Gastroesophageal sphincter (tissue), 4 donors: ENCODE data around the gene RXRA. TPM values are rescaled to one million over a fixed set of nuclear protein-coding genes. Genes with fewer than 3 reads are reported as not detected.
A peak's percentile ranks its signal among the peaks of the same experiment; 100 is the strongest.

Experiments used
- ATAC-seq: fragments of 150-250 bp; one replicate; pipeline ENCODE4 v1.9.1; 2016; ENCODE audit warnings: mild to moderate bottlenecking, moderate library complexity
- H3K27ac ChIP-seq, 4 donors: fragments of 200-600 bp; sonication (generic) in 3 of 4; 1 replicate in 3 of 4; 2 replicates in 1 of 4; pipeline ENCODE4 v1.5.1; 2016 to 2019
- H3K27me3 ChIP-seq: fragments of 200-600 bp; sonication (generic); one replicate; pipeline ENCODE4 v1.5.1; 2019
- H3K36me3 ChIP-seq, 2 donors: fragments of 200-600 bp; sonication (generic); one replicate each; pipeline ENCODE4 v1.5.1; 2019; ENCODE audit warnings: control low read depth in 1 of 2
- H3K4me1 ChIP-seq, 3 donors: fragments of 200-600 bp; sonication (generic); 1 replicate in 2 of 3; 2 replicates in 1 of 3; pipeline ENCODE4 v1.5.1; 2016 to 2019; ENCODE audit warnings: control low read depth in 2 of 3
- H3K4me3 ChIP-seq, 2 donors: fragments of 200-600 bp; sonication (generic); one replicate each; pipeline ENCODE4 v1.5.1; 2019; ENCODE audit warnings: mild to moderate bottlenecking in 1 of 2, moderate library complexity in 1 of 2
- H3K9me3 ChIP-seq, 3 donors: fragments of 200-600 bp; sonication (generic); one replicate each; pipeline ENCODE4 v1.5.1; 2017 to 2019; ENCODE audit warnings: control low read depth in 2 of 3
- CTCF ChIP-seq, 4 experiments: fragments of 200-600 bp in 2 of 4; fragments of 450-650 bp in 2 of 4; sonication (generic) in 1 of 4; IDR thresholded peaks; one replicate each; pipeline ENCODE4 v1.5.1; 2017 to 2019; ENCODE audit warnings: antibody characterized with exemption in 4 of 4, mild to moderate bottlenecking in 2 of 4, moderate library complexity in 2 of 4
- EP300 ChIP-seq: sonication (generic); formaldehyde crosslinking; IDR thresholded peaks from one replicate; pipeline ENCODE4 v1.6.1; 2017; ENCODE audit warnings: antibody characterized with exemption, mild to moderate bottlenecking
- POLR2A ChIP-seq, 2 donors: fragments of 450-650 bp; IDR thresholded peaks; one replicate each; pipeline ENCODE4 v1.6.1; 2017; ENCODE audit warnings: antibody characterized with exemption in 2 of 2, mild to moderate bottlenecking in 2 of 2, moderate library complexity in 1 of 2
- POLR2AphosphoS5 ChIP-seq: sonication (generic); formaldehyde crosslinking; IDR thresholded peaks from one replicate; pipeline ENCODE4 v1.6.1; 2017; ENCODE audit warnings: antibody characterized with exemption
- WGBS, 2 donors: methylation state at CpG; one replicate each; pipeline ENCODE4 v1.1.5; 2018; ENCODE audit warnings: low coverage in 1 of 2; 5-methylcytosine and 5-hydroxymethylcytosine counted together
- total RNA-seq, 4 donors: library from RNA; depleted of rRNA; stranded (reverse); fragments of >200 nt; gene quantifications; one replicate each; pipeline ENCODE4 v1.1.0, GENCODE V29; 2016

The RXRA gene
- total RNA-seq, 4 donors from 2014 or later = 45.1 to 78.9 (median 55.3) TPM

DNA sequence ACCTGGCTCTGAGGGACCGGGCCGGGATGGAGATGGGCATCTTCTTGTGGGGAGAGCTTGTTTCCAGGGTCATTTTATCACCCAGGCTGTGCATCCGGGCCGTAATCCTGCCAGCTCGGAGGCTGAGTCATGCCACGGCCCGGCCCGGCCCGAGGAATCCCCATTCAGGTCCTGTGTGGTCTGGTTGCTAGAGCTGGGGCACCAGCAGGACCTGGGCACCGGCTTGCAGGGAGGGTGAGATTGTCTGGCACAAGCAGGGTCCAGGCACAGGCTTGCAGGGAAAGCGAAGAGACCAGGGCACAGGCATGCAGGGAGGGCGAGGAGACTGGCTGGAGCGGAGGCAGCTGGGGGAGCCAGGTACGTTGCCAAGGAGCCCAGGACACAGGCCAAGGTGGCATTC, 106.8 kb downstream of the RXRA start:
- Histone ChIP-seq H3K27ac (peak overlapping the region in 3 of 4 donors; percentile 86 to 94 (median 93)), H3K9me3 (no peaks in the 10 kb centered on the region), H3K4me3 (no peak overlapping the region), H3K36me3 (peaks cover 0 to 70% of the 10 kb centered on the region in 2 donors), H3K4me1 (peaks cover 5 to 80% (median 65%) of the 10 kb centered on the region in 3 donors), H3K27me3 (no peaks in the 10 kb centered on the region)
- ATAC-seq = peak; percentile 29
- TF ChIP-seq CTCF (IDR thresholded peaks at IDR 0.05) (no peak), POLR2AphosphoS5 (peak; percentile 29)
- 52% methylated on average over 3 of the region's 14 CpGs; no CpG with 5 or more reads in 1 of the 2 donors for WGBS, 2 donors

DNA sequence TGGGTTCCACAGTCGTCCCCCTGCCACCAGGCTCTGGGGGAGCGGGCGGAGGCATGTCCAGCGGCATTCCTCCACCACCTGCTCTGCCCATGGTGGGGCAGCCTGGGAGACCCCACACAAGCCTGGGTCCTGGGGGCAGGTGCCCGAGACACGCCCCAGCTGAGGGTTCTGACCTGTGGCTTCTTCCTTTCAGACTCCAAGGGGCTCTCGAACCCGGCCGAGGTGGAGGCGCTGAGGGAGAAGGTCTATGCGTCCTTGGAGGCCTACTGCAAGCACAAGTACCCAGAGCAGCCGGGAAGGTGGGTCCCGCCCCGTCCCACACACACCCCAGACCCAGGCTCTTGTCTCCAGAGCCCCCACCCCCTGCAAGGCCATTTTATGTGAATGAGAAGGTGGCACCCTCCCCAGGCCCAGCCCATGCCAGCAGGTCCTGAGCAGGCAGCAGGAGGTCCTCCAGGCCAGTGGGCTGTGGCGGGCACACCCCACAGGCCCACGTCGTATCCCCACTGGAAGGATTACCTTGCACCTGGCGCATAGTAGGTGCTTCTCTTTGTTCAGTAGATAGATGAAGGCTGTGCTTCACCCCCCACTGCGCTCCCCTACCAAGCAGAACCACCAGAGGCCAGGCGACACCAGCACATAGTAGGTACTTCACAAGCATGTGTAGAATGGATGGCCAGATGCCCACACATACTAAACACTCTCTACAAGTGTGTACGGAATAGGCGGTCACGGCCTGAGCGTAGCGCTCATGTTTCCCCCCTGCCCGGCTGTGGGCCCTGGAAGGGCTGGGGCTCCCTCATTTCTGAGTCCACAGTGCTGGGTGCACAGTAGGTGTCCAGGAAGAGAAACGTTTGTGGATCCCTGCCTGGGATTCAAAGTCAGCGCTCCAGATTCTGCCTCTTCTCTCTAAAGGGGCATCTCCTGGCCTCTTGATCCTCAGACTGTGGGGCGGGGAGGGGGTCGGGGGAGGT, 107.9 kb downstream of the RXRA start:
- WGBS, 2 donors = 46 to 75% methylated on average over 2 to 5 of the region's 30 CpGs
- H3K4me1 ChIP-seq = peaks cover 5 to 91% (median 70%) of the 10 kb centered on the region in 3 donors
- peaks cover 0 to 61% of the 10 kb centered on the region in 2 donors for H3K36me3 ChIP-seq
- peak overlapping the region; percentile 75 to 94 (median 90) for H3K27ac ChIP-seq
- H3K9me3 ChIP-seq = no peaks in the 10 kb centered on the region
- TF ChIP-seq CTCF (IDR thresholded peaks at IDR 0.05) (peak in 1 of 4 experiments; percentile 4), POLR2A (IDR thresholded peaks at IDR 0.05) (no peak)
- peak; percentile 6 for ATAC-seq
- H3K27me3 ChIP-seq = no peaks in the 10 kb centered on the region
- peak overlapping the region in 1 of 2 donors; percentile 26 for H3K4me3 ChIP-seq

DNA sequence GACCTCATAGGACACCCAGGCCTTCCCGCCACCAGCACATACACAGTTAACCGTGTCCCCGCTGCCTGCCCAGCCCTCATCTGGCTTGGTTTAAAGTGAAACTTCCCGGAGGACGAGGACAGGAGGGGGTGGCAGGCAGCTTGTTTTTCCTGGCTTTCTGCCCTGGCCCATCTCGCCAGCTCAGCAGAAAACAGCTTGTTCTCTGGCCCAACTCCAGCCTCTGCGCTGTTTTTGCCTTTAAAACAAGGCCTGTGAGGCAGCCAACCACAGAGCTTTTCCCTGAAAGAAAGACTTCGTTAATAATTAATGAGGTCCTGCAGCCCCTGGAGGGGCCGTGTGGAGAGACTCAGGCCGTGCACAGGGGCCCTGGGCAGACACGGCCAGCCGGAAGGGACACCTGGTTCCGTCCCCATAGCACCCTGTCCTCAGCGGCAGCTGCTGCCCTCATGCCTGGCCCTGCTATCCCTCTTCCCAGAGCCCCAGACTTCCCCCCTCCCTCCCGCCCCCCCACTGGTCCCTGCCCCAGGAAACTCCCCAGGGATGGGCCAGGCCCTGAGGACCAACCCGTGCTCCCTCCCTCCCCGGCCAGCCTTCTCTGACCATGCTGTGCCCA, 108.7 kb downstream of the RXRA start:
- WGBS, 2 donors = 0% methylated on average over 1 to 2 of the region's 17 CpGs
- Histone ChIP-seq H3K27ac (peak overlapping the region; percentile 75 to 94 (median 90)), H3K4me3 (peak overlapping the region in 1 of 2 donors; percentile 26), H3K4me1 (peaks cover 5 to 97% (median 70%) of the 10 kb centered on the region in 3 donors), H3K27me3 (no peaks in the 10 kb centered on the region), H3K36me3 (peaks cover 0 to 58% of the 10 kb centered on the region in 2 donors), H3K9me3 (no peaks in the 10 kb centered on the region)
- peak; percentile 86 for ATAC-seq
- TF ChIP-seq POLR2A (IDR thresholded peaks at IDR 0.05) = no peak
- peak; percentile 96 for TF ChIP-seq POLR2AphosphoS5
- no peak for TF ChIP-seq EP300
- peak in 2 of 4 experiments; percentile 7 to 13 for TF ChIP-seq CTCF (IDR thresholded peaks at IDR 0.05)

DNA sequence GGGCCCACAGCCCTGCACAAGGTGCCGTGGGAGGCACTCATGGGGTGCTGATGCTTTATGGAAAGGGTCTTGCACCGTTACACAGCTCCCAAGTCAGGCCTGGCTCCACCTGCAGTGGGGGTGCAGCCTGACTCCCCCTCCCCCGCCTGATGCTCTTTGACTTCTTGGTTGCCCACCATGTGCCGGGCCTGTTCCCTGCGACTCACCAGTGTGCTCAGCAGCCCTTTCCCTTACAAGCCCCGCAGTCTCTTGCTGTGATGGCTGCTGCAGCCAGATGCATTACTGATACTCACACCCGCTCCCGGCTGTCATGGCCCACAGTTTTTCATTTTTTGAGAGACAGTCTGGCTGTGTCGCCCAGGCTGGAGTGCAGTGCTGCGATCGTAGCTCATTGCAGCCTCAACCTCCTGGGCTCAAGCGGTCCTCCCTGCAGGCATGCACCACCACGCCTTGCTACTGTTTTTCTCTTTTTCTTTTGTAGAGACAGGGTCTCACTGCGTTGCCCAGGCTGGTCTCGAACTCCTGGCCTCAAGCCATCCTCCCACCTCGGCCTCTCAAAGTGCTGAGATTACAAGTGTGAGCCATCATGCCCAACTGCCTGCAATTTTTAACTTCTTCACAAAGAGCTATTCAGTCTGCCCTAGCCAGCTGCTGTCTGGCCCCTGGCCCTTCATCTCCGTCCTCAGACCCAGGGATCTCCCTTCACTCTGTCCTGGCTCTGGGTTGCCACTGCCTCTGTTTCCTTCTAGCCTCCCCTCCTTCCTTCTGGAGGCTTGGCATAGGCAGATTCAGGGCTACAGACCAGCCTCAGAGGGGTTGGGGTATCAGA, 109.5 kb downstream of the RXRA start:
- H3K9me3 ChIP-seq = no peaks in the 10 kb centered on the region
- peak overlapping the region; percentile 58 to 94 (median 90) for H3K27ac ChIP-seq
- peak overlapping the region in 1 of 2 donors; percentile 26 for H3K4me3 ChIP-seq
- no peak for TF ChIP-seq EP300
- TF ChIP-seq POLR2AphosphoS5 = no peak
- TF ChIP-seq POLR2A (IDR thresholded peaks at IDR 0.05) = no peak
- TF ChIP-seq CTCF (IDR thresholded peaks at IDR 0.05) = no peak
- 18 to 24% methylated on average over 8 to 12 of the region's 17 CpGs for WGBS, 2 donors
- H3K27me3 ChIP-seq = no peaks in the 10 kb centered on the region
- H3K36me3 ChIP-seq = peaks cover 0 to 51% of the 10 kb centered on the region in 2 donors
- peaks cover 5 to 90% (median 70%) of the 10 kb centered on the region in 3 donors for H3K4me1 ChIP-seq
- ATAC-seq = no peak
